COR-L47 (cell line): ENCODE data around the gene SLC35E1.
"Not testable (repeated sequence)": the region's sequence is repeated elsewhere in the genome, so short reads cannot be mapped to it uniquely, and the experiment has no call there.

Experiments used
- DNase-seq: peaks from one replicate; lab custom pipeline; 2025; lab: John Stamatoyannopoulos, UW

SLC35E1 gene

GRCh38 chr19:16520986-16521624 is 51.1 kb downstream of the SLC35E1 start:
- DNase-seq, result no peak

DNA sequence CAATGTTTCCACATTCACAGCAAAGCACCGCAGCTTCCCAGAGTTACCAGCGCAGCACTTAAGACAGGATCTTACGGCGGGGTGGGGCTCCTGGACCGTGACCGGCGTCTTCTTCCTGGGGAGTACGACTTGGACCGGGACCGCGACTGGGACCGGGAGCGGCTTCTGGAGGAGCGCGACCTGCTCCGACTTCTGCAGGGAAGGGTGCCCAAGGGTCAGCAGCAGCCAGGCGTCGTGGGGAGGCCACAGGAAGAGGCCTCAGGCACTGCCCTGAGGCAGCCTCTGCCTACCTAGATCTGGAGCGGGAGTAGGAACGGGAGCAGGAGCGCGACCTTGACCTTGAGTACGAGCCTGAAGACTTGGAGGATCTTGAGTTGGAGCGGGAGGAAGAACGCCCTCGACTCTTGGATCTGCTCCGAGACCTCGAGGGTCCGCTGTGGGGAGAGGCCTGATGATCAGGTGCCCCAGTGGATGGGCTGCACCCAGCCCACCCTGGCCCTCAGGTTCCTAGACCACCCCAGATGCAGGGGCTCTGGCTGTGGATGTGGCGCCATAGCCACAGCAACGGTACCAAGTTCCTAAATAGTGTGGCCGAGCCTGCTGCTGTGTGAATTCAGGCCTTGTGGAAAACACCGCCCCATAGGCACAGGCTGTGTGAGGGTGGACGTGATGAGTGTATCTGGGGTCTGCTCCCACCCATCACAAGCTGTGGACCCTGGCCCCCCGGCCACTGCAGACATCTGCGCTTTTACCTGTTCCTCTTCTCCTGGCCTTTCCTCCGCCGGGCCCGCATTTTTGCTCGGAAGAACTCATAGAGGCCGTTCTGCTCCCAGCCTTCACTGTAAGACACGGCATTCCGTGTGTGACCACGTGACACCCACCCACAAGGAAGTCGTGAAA is 51.9 kb downstream of the SLC35E1 start:
- no peak for DNase-seq

- DNase-seq, result no peak
Observed at GRCh38 chr19:16519230-16519687, 53.0 kb downstream of the SLC35E1 start.

GRCh38 chr19:16518483-16519229 is 53.6 kb downstream of the SLC35E1 start:
- DNase-seq, result no peak

DNA sequence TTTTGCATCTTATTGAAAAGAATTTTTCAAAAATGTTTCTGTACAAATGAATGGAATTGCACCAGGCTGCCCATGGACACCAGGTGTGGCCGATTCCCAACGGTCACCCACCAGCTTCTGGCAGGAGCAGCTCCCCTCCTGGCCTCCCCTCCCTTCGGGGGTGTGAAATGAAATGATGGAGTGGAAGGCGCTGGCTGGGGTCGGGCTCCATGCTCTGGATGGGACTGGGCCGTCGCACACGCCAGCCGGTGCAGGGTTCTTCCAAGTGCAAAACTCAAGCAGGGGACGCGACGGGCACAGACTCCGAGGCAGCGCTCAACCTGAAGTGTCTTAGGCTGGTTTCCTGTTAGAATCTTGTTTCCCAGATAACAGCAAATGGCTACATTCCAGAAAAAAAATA is 54.2 kb downstream of the SLC35E1 start:
- no peak for DNase-seq

DNA sequence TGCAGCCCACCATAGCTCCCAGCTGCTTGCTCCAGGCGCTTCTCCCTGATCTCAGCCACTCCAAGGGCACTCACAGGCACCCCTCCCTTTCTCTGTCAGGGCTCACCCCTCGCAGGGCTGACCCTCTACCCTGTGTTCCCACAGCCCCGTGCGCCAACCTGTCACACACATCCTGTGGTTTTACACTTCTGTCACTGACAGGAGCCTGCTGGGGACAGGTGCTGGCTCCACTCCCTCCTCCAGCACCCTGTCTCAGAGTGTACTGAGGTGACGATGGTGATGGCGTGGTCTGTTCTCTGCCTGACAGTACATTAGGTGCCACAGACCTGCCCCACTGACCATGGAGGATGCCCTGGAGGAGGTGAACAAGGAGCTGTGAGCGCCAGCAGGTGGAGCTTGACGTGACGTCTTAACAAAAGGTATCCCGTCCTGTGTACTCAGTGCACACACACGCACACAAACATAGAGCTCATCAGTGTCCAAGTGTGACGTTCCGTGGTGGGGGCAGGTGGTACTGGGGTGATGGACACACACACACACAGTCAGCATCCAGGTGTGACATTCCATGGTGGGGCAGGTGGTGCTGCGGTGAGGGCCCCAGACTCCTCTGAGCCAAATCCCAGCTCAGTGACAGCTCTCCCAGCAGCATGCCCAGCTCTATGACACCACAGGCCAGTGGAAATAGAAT is 55.1 kb downstream of the SLC35E1 start:
- DNase-seq, result no peak

- no peak for DNase-seq
Observed at GRCh38 chr19:16516381-16516780, 55.8 kb downstream of the SLC35E1 start.

DNA sequence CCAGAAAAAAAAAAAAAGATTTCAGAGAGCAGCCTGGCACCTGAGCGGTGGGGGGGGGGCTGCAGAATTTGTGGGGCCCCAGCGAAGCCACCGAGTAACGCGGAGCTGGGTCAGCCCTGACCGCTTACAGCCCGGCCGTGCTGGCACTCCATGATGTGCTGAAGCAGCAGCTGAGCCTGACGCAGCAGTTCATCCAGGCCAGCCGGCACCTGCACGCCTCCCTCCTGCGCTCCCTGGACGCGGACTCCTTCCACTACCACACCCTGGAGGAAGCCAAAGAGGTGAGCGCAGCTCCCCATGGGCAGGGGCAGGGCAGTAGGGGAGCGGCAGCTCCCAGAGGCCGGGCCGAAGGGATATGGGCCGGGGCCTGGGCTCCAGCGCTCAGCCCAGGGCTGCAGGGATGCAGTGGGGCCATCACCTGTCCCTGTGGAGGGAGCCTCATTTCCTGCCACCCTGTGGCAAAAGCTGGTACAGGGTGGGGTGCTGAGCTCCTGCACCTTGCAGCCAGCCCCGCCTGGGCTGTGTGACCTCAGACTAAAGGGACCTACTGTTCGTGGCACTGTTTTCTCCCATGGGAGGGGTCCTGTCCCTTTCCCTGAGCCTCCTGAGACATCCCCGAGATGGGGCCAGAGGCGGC is 57.7 kb downstream of the SLC35E1 start:
- DNase-seq, result no peak

DNA sequence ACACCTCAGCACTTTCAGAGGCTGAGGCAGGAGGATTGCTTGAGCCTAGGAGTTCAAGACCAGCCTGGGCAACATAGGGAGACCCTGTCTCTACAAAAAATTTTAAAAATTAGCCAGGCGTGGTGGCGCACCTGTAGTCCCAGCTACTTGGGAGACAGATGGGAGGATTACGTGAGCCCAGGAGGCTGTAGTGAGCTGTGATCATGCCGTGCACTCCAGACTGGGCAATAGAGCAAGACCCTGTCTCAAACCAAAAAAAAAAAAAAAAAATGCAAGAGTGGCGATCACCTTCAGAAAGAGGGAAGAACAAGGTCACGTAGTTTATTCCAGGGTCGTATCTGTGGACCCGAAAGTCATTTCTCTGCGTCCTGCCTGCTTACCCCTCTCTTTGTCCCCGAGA is 59.6 kb downstream of the SLC35E1 start:
- not testable (repeated sequence) for DNase-seq

DNA sequence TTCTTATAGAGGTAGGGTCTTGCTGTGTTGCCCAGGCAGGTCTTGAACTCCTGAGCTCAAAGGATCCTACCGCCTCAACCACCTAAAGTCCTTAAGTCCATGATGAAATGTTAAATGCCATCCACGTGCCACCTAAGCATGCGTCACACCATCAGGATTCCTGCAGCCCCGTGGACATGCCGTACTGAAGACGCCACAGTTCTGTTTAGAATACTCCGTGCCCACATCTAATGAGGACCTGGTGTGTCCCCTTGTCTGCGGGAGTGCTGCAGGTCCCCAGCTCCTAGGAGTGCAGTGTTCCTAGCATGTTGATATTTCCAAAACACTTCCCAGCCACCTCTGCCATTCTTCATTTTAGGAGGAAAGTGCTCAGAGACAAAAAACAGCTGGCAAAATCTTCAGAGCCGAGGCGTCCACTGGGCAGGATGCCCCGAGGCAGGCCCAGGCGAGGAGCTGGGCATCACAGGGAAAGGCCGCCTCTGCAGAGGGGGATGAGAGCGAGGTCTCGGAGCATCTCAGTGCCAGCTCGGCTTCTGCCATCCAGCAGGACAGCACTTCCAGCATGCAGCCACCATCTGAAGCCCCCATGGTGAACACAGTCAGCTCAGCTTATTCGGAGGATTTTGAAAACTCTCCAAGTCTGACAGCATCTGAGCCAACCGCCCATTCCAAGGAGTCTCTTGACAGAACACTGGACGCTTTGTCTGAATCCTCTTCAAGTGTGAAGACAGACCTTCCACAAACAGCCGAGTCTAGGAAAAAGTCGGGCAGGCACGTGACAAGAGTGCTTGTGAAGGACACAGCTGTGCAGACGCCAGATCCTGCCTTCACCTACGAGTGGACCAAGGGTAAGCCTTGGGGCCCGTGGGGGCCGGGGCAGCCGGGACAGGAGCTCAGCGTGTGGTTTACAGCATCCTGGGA is 62.8 kb downstream of the SLC35E1 start:
- DNase-seq, result no peak

GRCh38 chr19:16508546-16508945 is 63.7 kb downstream of the SLC35E1 start:
- no peak for DNase-seq

DNA sequence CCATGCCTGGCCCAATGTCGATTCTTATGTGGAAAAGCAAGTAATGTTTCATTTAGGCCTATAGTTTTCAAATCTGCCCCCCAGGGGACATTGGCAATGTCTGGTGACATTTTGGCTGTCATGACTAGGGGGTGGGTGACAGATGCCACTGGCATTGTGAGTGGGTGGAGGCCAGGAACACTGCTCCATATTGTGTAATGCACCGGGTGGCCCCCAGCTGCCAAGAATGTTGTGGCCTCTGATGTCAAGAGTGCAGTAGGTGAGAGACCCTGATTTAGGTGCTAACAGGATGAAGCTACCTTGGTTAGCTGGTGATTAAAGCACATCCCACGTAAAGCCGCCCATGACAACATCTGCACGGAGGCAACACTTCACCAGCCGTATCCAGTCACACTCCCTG is 65.3 kb downstream of the SLC35E1 start:
- no peak for DNase-seq

DNA sequence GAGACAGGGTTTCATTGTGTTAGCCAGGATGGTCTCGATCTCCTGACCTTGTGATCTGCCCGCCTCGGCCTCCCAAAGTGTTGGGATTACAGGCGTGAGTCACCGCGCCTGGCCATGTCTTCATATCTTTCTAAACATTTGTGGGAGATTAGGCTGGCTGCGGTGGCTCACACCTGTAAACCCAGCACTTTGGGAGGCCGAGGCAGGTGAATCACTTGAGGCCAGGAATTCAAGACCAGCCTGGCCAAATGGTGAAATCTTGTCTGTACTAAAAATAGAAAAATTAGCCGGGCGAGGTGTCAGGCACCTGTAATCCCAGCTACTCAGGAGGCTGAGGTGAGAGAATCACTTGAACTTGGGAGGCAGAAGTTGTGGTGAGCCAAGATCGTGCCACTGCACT is 66.1 kb downstream of the SLC35E1 start:
- DNase-seq, result not testable (repeated sequence)

DNA sequence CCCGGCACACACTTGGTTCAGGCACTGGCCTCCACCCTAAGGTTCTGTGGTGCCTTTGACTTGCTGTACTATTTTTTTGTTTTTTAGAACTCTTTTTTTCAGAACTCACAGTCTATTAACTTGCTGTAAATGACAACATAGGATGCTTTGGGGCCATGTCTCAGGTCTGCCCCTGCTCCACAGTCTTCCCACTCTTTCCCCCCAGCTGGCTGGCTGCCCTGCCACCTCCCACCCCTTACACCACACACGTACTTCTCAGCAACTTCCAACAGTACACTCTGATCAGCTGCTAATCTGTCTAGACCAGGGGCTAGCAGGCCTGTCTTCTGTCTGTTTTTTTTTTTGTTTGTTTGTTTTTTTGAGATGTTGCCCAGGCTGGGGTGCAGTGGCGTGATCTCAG is 67.9 kb downstream of the SLC35E1 start:
- no peak for DNase-seq
